ENCODE results near the gene CENPC. TPM values are rescaled to one million over a fixed set of nuclear protein-coding genes. Genes with fewer than 3 reads are reported as not detected.

Gene CENPC
- total and polyA plus RNA-seq, 2 of the 4 experiments (the other 2 are of a cell fraction) = 4.2 to 6.6 TPM

- Histone ChIP-seq H3K4me1 (ENCODE audit: control insufficient read depth, insufficient read depth, low read length) (no peaks in the 10 kb centered on the region; the same call in 1 of the 2 replicates), H4K91ac (ENCODE audit: insufficient read depth, low read depth, low read length) (no peak overlapping the region), H3K18ac (ENCODE audit: low read depth, low read length) (no peak overlapping the region), H3K23ac (ENCODE audit: low read depth, low read length) (no peak overlapping the region), H2BK15ac (ENCODE audit: low read depth, low read length) (no peak overlapping the region), H3K14ac (replicated peaks; ENCODE audit: low read depth, low read length) (no peak overlapping the region), H2BK120ac (ENCODE audit: low read depth, low read length) (no peak overlapping the region), H2AK9ac (replicated peaks; ENCODE audit: low read depth, low read length, poor library complexity) (no peak overlapping the region), H3K4ac (ENCODE audit: low read depth, low read length) (no peak overlapping the region), H4K8ac (ENCODE audit: low read depth in 2 of 2, low read length in 2 of 2) (no peak overlapping the region), H3K27ac (ENCODE audit: insufficient read depth, low read length) (no peak overlapping the region; the same call in 1 of the 2 replicates), H2BK20ac (ENCODE audit: low read depth, low read length) (no peak overlapping the region), H3K9ac (ENCODE audit: low read depth, low read length) (no peak overlapping the region), H3K36me3 (ENCODE audit: control insufficient read depth, insufficient read depth, low read length) (no peaks in the 10 kb centered on the region), H3K56ac (ENCODE audit: extremely low read depth, insufficient read depth, low read length) (no peak overlapping the region), H3K4me2 (ENCODE audit: low read depth, low read length) (no peak overlapping the region), H2BK5ac (ENCODE audit: low read depth, low read length, poor library complexity, severe bottlenecking) (peak overlapping the region; percentile 64), H4K20me1 (ENCODE audit: insufficient read depth, low read length) (no peaks in the 10 kb centered on the region), H3K27me3 (ENCODE audit: control insufficient read depth, insufficient read depth, low read length) (no peaks in the 10 kb centered on the region), H3K9me1 (ENCODE audit: insufficient read depth, low read length) (0 out of 2 replicates have a peak, but pooled peaks cover 3% of the 10 kb centered on the region), H3K9me3 (ENCODE audit: control insufficient read depth, insufficient read depth, low read length) (no peaks in the 10 kb centered on the region), H4K5ac (ENCODE audit: low read depth, low read length) (no peak overlapping the region), H3K79me1 (ENCODE audit: low read depth in 1 of 2, low read length in 2 of 2) (peaks cover 6% of the 10 kb centered on the region in 2 experiments), H2AK5ac (ENCODE audit: low read depth, low read length) (no peak overlapping the region), H3K4me3 (ENCODE audit: insufficient read depth, low read depth, low read length) (no peak overlapping the region), H2AFZ (replicated peaks; ENCODE audit: low read length, poor library complexity) (no peak overlapping the region)
- intact Hi-C loops (cut with micrococcal nuclease) = no loop called here
- TF ChIP-seq FOS (IDR thresholded peaks at IDR 0.05; ENCODE audit: low read depth, low read length) = 0 out of 2 replicates have a peak, but pooled peaks have one; percentile 16
- TF ChIP-seq BHLHE40 (IDR thresholded peaks at IDR 0.05; ENCODE audit: low read depth, low read length) = no peak
- no peak for TF ChIP-seq RFX5 (IDR thresholded peaks at IDR 0.05; ENCODE audit: low read depth, low read length)
- TF ChIP-seq RAD21 (IDR thresholded peaks at IDR 0.05; ENCODE audit: low read length) = no peak
- peak; percentile 73 for TF ChIP-seq CEBPB (IDR thresholded peaks at IDR 0.05; ENCODE audit: low read depth, low read length)
- DNase-seq (peak; percentile 72), ATAC-seq (ENCODE audit: low read depth) (peak; percentile 95)
- ChIA-PET POLR2A (ENCODE audit: unreplicated experiment) (no interaction called here), CTCF (no interaction called here)
- no CpG with 5 or more reads among the region's 5 CpGs for WGBS, 2 experiments (ENCODE audit: extremely low coverage in 2 of 2, insufficient read length in 1 of 2)
- dilution Hi-C loops (cut with HindIII; ENCODE audit: low sequenced_read_pairs, unreplicated experiment) = no loop called here
- in situ Hi-C loops (cut with MboI; ENCODE audit: low sequenced_read_pairs) = no loop called here
- no TSS peak for BruUV-seq (replicated peaks)
These were observed 61.3 kb downstream of the CENPC start for GRCh38 chr4:67483868-67484602.
